Upper lobe of left lung (tissue), 6 donors: Measurements from ENCODE around the gene FAM83F. TPM values are rescaled to one million over a fixed set of nuclear protein-coding genes. Genes with fewer than 3 reads are reported as not detected.

ENCODE experiments used
- ATAC-seq, 2 donors: fragments of 200-7000 bp; cut with Tn5 transposase; one replicate each; pipeline ENCODE4 v1.9.1; 2022; ENCODE audit warnings: mild to moderate bottlenecking in 2 of 2, moderate library complexity in 2 of 2; ENCODE audit not compliant: low FRiP score in 2 of 2
- DNase-seq, 2 donors: peaks; one replicate each; pipeline ENCODE4 v3.0.0-alpha.2; 2019 to 2020
- H3K27ac ChIP-seq, 4 donors: fragments of 200-600 bp; sonication (generic); one replicate each; pipeline ENCODE4 v1.5.1; 2016 to 2019
- H3K27me3 ChIP-seq, 4 donors: fragments of 200-600 bp; sonication (generic); one replicate each; pipeline ENCODE4 v1.5.1; 2017 to 2019
- H3K36me3 ChIP-seq, 4 donors: fragments of 200-600 bp; sonication (generic); one replicate each; pipeline ENCODE4 v1.5.1; 2016 to 2019
- H3K4me1 ChIP-seq, 4 donors: fragments of 200-600 bp; sonication (generic); one replicate each; pipeline ENCODE4 v1.5.1; 2018 to 2019
- H3K4me3 ChIP-seq, 4 donors: fragments of 200-600 bp; sonication (generic); one replicate each; pipeline ENCODE4 v1.5.1; 2017 to 2019; ENCODE audit warnings: mild to moderate bottlenecking in 2 of 4, moderate library complexity in 1 of 4
- H3K9me3 ChIP-seq, 4 donors: fragments of 200-600 bp; sonication (generic); one replicate each; pipeline ENCODE4 v1.5.1; 2018 to 2019
- CTCF ChIP-seq, 6 experiments: fragments of 450-650 bp in 4 of 6; fragments of 200-600 bp in 2 of 6; sonication (generic) in 2 of 6; IDR thresholded peaks; one replicate each; pipeline ENCODE4 v1.5.1; 2016 to 2019; ENCODE audit warnings: antibody characterized with exemption in 6 of 6
- EP300 ChIP-seq, 4 donors: sonication (generic); formaldehyde crosslinking; IDR thresholded peaks; one replicate each; pipeline ENCODE4 v1.5.1; 2017; ENCODE audit warnings: antibody characterized with exemption in 4 of 4, control low read depth in 2 of 4
- POLR2A ChIP-seq, 4 donors: fragments of 450-650 bp; IDR thresholded peaks; one replicate each; pipeline ENCODE4 v1.5.1; 2016 to 2017; ENCODE audit warnings: antibody characterized with exemption in 4 of 4, mild to moderate bottlenecking in 2 of 4
- POLR2AphosphoS5 ChIP-seq, 2 donors: sonication (generic); formaldehyde crosslinking; IDR thresholded peaks; one replicate each; pipeline ENCODE4 v1.5.1; 2017; ENCODE audit warnings: antibody characterized with exemption in 2 of 2
- WGBS, 2 donors: methylation state at CpG; one replicate each; pipeline ENCODE4 v1.1.5; 2017 to 2018; 5-methylcytosine and 5-hydroxymethylcytosine counted together
- total RNA-seq, 6 donors: library from RNA; depleted of rRNA in 4 of 6; stranded (reverse); fragments of >200 nt in 4 of 6; gene quantifications; one replicate each; pipeline versions ENCODE4 v1.1.0 to v1.2.1, GENCODE V29; 2016 to 2021
- donor health status: DM: no; HTN: no; CAD: no; lungs with moderate emphysema.
- donor health status: DM: no; HTN: yes; CAD: no; lungs with severe emphysema.

Gene FAM83F
- total RNA-seq, 6 donors from 2014 or later: 0.23 to 2.8 (median 0.67) TPM

- TF ChIP-seq CTCF (IDR thresholded peaks at IDR 0.05) (no peak), POLR2A (IDR thresholded peaks at IDR 0.05) (no peak), POLR2AphosphoS5 (IDR thresholded peaks at IDR 0.05) (no peak), EP300 (IDR thresholded peaks at IDR 0.05) (no peak)
- DNase-seq (no peak), ATAC-seq (no peak)
- Histone ChIP-seq H3K36me3 (no peaks in the 10 kb centered on the region), H3K4me3 (no peak overlapping the region), H3K27ac (no peak overlapping the region), H3K27me3 (no peaks in the 10 kb centered on the region), H3K9me3 (no peaks in the 10 kb centered on the region), H3K4me1 (peaks cover 0 to 3% (median 0%) of the 10 kb centered on the region in 4 donors)
- WGBS, 2 donors: 79 to 84% methylated on average over 13 to 14 of the region's 14 CpGs
These were observed 7.2 kb downstream of the FAM83F start for GRCh38 chr22:40001800-40002577.

GRCh38 chr22:40002935-40003715 lies 8.4 kb downstream of the FAM83F start:
- H3K27ac ChIP-seq: no peak overlapping the region
- no peaks in the 10 kb centered on the region for H3K27me3 ChIP-seq
- DNase-seq: no peak
- WGBS, 2 donors: 82 to 85% methylated on average over 3 to 6 of the region's 6 CpGs
- H3K36me3 ChIP-seq: no peaks in the 10 kb centered on the region
- no peaks in the 10 kb centered on the region for H3K9me3 ChIP-seq
- peaks cover 0 to 2% (median 0%) of the 10 kb centered on the region in 4 donors for H3K4me1 ChIP-seq
- ATAC-seq: no peak
- H3K4me3 ChIP-seq: no peak overlapping the region
- TF ChIP-seq CTCF (IDR thresholded peaks at IDR 0.05): no peak
- no peak for TF ChIP-seq POLR2A (IDR thresholded peaks at IDR 0.05)
- TF ChIP-seq EP300 (IDR thresholded peaks at IDR 0.05): no peak
- no peak for TF ChIP-seq POLR2AphosphoS5 (IDR thresholded peaks at IDR 0.05)

GRCh38 chr22:40004836-40005235 lies 10.1 kb downstream of the FAM83F start:
- no peak for TF ChIP-seq CTCF (IDR thresholded peaks at IDR 0.05)
- no peak for TF ChIP-seq POLR2A (IDR thresholded peaks at IDR 0.05)
- ATAC-seq (no peak), DNase-seq (no peak)
- peaks cover 0 to 4% (median under 1%) of the 10 kb centered on the region in 4 donors for H3K4me1 ChIP-seq
- H3K36me3 ChIP-seq: no peaks in the 10 kb centered on the region
- peaks cover 0 to under 1% (median 0%) of the 10 kb centered on the region in 4 donors for H3K27me3 ChIP-seq
- no peak overlapping the region for H3K4me3 ChIP-seq
- H3K27ac ChIP-seq: no peak overlapping the region
- WGBS, 2 donors: 76 to 83% methylated on average over 6 of the region's 6 CpGs
- no peaks in the 10 kb centered on the region for H3K9me3 ChIP-seq

GRCh38 chr22:40006641-40007040 lies 11.9 kb downstream of the FAM83F start:
- 81 to 88% methylated on average over 8 of the region's 8 CpGs for WGBS, 2 donors
- no peaks in the 10 kb centered on the region for H3K9me3 ChIP-seq
- ATAC-seq (no peak), DNase-seq (no peak)
- no peaks in the 10 kb centered on the region for H3K36me3 ChIP-seq
- H3K4me1 ChIP-seq: peaks cover 0 to 6% (median 2%) of the 10 kb centered on the region in 4 donors
- TF ChIP-seq POLR2A (IDR thresholded peaks at IDR 0.05) (no peak), EP300 (IDR thresholded peaks at IDR 0.05) (no peak), POLR2AphosphoS5 (IDR thresholded peaks at IDR 0.05) (no peak), CTCF (IDR thresholded peaks at IDR 0.05) (no peak)
- H3K27me3 ChIP-seq: peaks cover 0 to 6% (median 0%) of the 10 kb centered on the region in 4 donors
- no peak overlapping the region for H3K27ac ChIP-seq
- no peak overlapping the region for H3K4me3 ChIP-seq
